GM10266 (cell line): ENCODE data around the gene TRABD.
A peak's percentile ranks its signal among the peaks of the same experiment; 100 is the strongest.

ENCODE experiments used
- DNase-seq: peaks from one replicate; pipeline ENCODE4 v3.0.0; 2012; ENCODE audit errors: extremely low spot score
- CTCF ChIP-seq: IDR thresholded peaks from 2 replicates; pipeline ENCODE4 v1.5.1; 2012; ENCODE audit warnings: mild to moderate bottlenecking, low read depth; ENCODE audit not compliant: control insufficient read depth, insufficient read depth; ENCODE audit errors: missing control alignments

TRABD gene

GRCh38 chr22:50227579-50228215 lies 42.0 kb downstream of the TRABD start:
- TF ChIP-seq CTCF = no peak
- no peak for DNase-seq

GRCh38 chr22:50228366-50228765 lies 42.7 kb downstream of the TRABD start:
- no peak for DNase-seq
- no peak for TF ChIP-seq CTCF

GRCh38 chr22:50229370-50229769 lies 43.7 kb downstream of the TRABD start:
- no peak for TF ChIP-seq CTCF
- DNase-seq = no peak

GRCh38 chr22:50232481-50233151 lies 46.9 kb downstream of the TRABD start:
- DNase-seq = no peak
- no peak for TF ChIP-seq CTCF

GRCh38 chr22:50233223-50233622 lies 47.5 kb downstream of the TRABD start:
- no peak for TF ChIP-seq CTCF
- no peak for DNase-seq

GRCh38 chr22:50236731-50237409 lies 51.2 kb downstream of the TRABD start:
- peak; percentile 49 for TF ChIP-seq CTCF
- DNase-seq = no peak

GRCh38 chr22:50238755-50239154 lies 53.0 kb downstream of the TRABD start:
- DNase-seq = no peak
- no peak for TF ChIP-seq CTCF
